Caco-2 (cell line): ENCODE measurements around the gene KCNA1. TPM values are rescaled to one million over a fixed set of nuclear protein-coding genes. Genes with fewer than 3 reads are reported as not detected.
"Not testable (repeated sequence)": the region's sequence is repeated elsewhere in the genome, so short reads cannot be mapped to it uniquely, and the experiment has no call there.

Experiments used
- BruUV-seq: library from RNA; stranded (reverse); fragments of 400-500 nt; replicated peaks from 2 replicates; lab custom pipeline; 2021; lab: Mats Ljungman, UMichigan
- CTCF ChIA-PET: fragments of 300-600 bp; sonication (Branson Sonifier 250); formaldehyde crosslinking; loops from one replicate; lab custom pipeline; 2022; ENCODE audit warnings: antibody characterized with exemption; lab: Charles Lee
- POLR2A ChIA-PET: fragments of 300-600 bp; sonication (Branson Sonifier 250); formaldehyde crosslinking; loops from one replicate; lab custom pipeline; 2022; ENCODE audit warnings: antibody characterized with exemption; lab: Charles Lee
- DNase-seq, 2 experiments: peaks; one replicate each; pipeline versions ENCODE4 v3.0.0 to v3.0.0-alpha.2; 2020 to 2022
- H3K27me3 ChIP-seq: replicated peaks from 2 replicates; pipeline ENCODE4 v1.6.0; 2011; ENCODE audit warnings: low read length; ENCODE audit not compliant: control insufficient read depth, insufficient read depth
- H3K36me3 ChIP-seq: 2 replicates; pipeline ENCODE4 v1.5.1; 2011; ENCODE audit warnings: low read length; ENCODE audit not compliant: control insufficient read depth, insufficient read depth
- H3K4me1 ChIP-seq: fragments of 250-450 bp; sonication (Bioruptor Pico); 2 replicates; pipeline ENCODE4 v1.5.1; 2020; ENCODE audit warnings: mild to moderate bottlenecking
- H3K4me3 ChIP-seq: 2 replicates; pipeline ENCODE4 v1.5.1; 2011; ENCODE audit warnings: low read depth, mild to moderate bottlenecking, control low read depth, low read length
- H3K9me3 ChIP-seq: fragments of 250-450 bp; sonication (Bioruptor Pico); 2 replicates; pipeline ENCODE4 v1.5.1; 2020; ENCODE audit warnings: mild to moderate bottlenecking, moderate library complexity
- H3K27ac Mint-ChIP-seq: one replicate; pipeline ENCODE4 v1.8.0; 2022; ENCODE audit warnings: mixed read lengths; ENCODE audit not compliant: unreplicated experiment
- H3K27me3 Mint-ChIP-seq: one replicate; pipeline ENCODE4 v1.8.0; 2022; ENCODE audit warnings: mixed read lengths; ENCODE audit not compliant: insufficient read depth, unreplicated experiment
- H3K36me3 Mint-ChIP-seq: one replicate; pipeline ENCODE4 v1.8.0; 2022; ENCODE audit warnings: mild to moderate bottlenecking, mixed read lengths; ENCODE audit not compliant: insufficient read depth, unreplicated experiment
- H3K4me1 Mint-ChIP-seq: one replicate; pipeline ENCODE4 v1.8.0; 2022; ENCODE audit warnings: low read depth, mixed read lengths; ENCODE audit not compliant: unreplicated experiment
- H3K4me3 Mint-ChIP-seq: one replicate; pipeline ENCODE4 v1.8.0; 2022; ENCODE audit warnings: mild to moderate bottlenecking, moderate library complexity, mixed read lengths; ENCODE audit not compliant: unreplicated experiment
- H3K9me3 Mint-ChIP-seq: one replicate; pipeline ENCODE4 v1.8.0; 2022; ENCODE audit warnings: mixed read lengths; ENCODE audit not compliant: unreplicated experiment
- intact Hi-C: fragments of 100-400 bp; cut with micrococcal nuclease; formaldehyde crosslinking; loops from one replicate; pipeline ENCODE4 v1.10.0; 2022; ENCODE audit not compliant: unreplicated experiment
- total RNA-seq: library from RNA; stranded (reverse); gene quantifications from 2 replicates; pipeline ENCODE4 v1.2.3, GENCODE V29; 2022
- TF ChIP-seq, protein P1 (sequence below), 2 experiments: fragments of 200-600 bp in 1 of 2; IDR thresholded peaks; 1 replicate in 1 of 2; 2 replicates in 1 of 2; pipeline versions ENCODE4 v1.5.1 to v1.8.0; 2011 to 2022; ENCODE audit warnings: antibody characterized with exemption in 1 of 2, control low read depth in 1 of 2, inconsistent platforms in 1 of 2, low read depth in 1 of 2, low read length in 1 of 2, mild to moderate bottlenecking in 1 of 2, moderate library complexity in 1 of 2; ENCODE audit not compliant: insufficient read depth in 1 of 2, severe bottlenecking in 1 of 2, unreplicated experiment in 1 of 2

The KCNA1 gene
- total RNA-seq, 1 experiment from 2014 or later: not detected

DNA sequence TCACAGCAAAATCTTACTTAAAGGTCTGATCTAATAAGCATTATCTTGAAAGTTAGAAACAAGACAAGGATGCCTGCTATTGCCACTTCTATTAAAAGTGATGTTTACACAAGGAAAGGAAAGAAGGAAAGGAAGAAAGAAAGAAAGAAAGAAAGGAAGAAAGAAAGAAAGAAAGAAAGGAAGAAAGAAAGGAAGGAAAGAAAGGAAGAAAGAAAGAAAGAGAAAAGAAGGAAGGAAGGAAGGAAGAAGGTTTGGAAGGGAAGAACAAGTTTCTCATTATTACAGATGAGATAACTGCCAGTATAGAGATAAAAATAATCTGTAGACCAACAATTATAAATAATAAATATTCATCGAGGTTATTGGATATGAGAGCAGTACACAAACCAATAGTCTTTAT, 35.8 kb upstream of the KCNA1 start:
- Mint-ChIP-seq H3K4me3 (no peak overlapping the region), H3K4me1 (no peaks in the 10 kb centered on the region), H3K27ac (no peak overlapping the region), H3K9me3 (peaks cover 18% of the 10 kb centered on the region), H3K27me3 (peaks cover 28% of the 10 kb centered on the region), H3K36me3 (no peaks in the 10 kb centered on the region)
- BruUV-seq: no TSS peak
- POLR2A ChIA-PET: no interaction called here
- Histone ChIP-seq H3K36me3 (no peaks in the 10 kb centered on the region), H3K4me1 (no peaks in the 10 kb centered on the region), H3K4me3 (no peak overlapping the region), H3K9me3 (peaks cover 8% of the 10 kb centered on the region), H3K27me3 (no peaks in the 10 kb centered on the region; the same call in 1 of the 2 replicates)
- CTCF ChIA-PET: interaction anchor here (1.1 kb wide), 1 partner anchor 19 kb away, joined by 3 read pairs; no protein-coding TSS in a partner anchor
- TF ChIP-seq, protein P1, sequence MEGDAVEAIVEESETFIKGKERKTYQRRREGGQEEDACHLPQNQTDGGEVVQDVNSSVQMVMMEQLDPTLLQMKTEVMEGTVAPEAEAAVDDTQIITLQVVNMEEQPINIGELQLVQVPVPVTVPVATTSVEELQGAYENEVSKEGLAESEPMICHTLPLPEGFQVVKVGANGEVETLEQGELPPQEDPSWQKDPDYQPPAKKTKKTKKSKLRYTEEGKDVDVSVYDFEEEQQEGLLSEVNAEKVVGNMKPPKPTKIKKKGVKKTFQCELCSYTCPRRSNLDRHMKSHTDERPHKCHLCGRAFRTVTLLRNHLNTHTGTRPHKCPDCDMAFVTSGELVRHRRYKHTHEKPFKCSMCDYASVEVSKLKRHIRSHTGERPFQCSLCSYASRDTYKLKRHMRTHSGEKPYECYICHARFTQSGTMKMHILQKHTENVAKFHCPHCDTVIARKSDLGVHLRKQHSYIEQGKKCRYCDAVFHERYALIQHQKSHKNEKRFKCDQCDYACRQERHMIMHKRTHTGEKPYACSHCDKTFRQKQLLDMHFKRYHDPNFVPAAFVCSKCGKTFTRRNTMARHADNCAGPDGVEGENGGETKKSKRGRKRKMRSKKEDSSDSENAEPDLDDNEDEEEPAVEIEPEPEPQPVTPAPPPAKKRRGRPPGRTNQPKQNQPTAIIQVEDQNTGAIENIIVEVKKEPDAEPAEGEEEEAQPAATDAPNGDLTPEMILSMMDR (IDR thresholded peaks at IDR 0.05; ENCODE audit: insufficient read depth in 1 of 2, low read depth in 1 of 2, low read length in 1 of 2, severe bottlenecking in 1 of 2, unreplicated experiment in 1 of 2): no peak
- no peak for DNase-seq
- intact Hi-C loops: no loop called here

DNA sequence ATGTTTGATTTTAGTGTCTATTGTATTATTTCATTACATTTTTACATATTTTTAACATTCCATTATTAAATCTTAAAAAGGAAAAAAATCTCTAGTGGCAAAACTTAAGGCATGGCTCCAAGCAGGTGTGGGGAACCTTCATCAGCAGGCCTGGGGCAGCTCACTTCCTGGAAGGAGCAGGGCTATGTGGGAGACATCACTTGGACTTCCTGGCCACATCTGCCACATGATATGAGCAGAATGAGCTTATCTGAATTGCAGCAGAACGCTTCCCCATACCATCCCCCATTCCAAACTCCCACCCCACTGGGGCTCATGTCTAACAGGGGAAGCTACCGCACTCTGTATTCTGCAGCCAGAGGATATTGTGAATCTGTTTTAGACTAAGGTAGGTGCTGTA, 35.0 kb upstream of the KCNA1 start:
- no TSS peak for BruUV-seq
- intact Hi-C loops: no loop called here
- H3K9me3 ChIP-seq: peaks cover 16% of the 10 kb centered on the region
- no peak for DNase-seq
- no peaks in the 10 kb centered on the region for H3K36me3 Mint-ChIP-seq
- TF ChIP-seq, protein P1 (IDR thresholded peaks at IDR 0.05; ENCODE audit: insufficient read depth in 1 of 2, low read depth in 1 of 2, low read length in 1 of 2, severe bottlenecking in 1 of 2, unreplicated experiment in 1 of 2): no peak
- no peak overlapping the region for H3K4me3 Mint-ChIP-seq
- H3K36me3 ChIP-seq: no peaks in the 10 kb centered on the region
- H3K27me3 Mint-ChIP-seq: peaks cover 28% of the 10 kb centered on the region
- no peak overlapping the region for H3K4me3 ChIP-seq
- H3K27ac Mint-ChIP-seq: no peak overlapping the region
- no peaks in the 10 kb centered on the region; the same call in 1 of the 2 replicates for H3K27me3 ChIP-seq
- H3K4me1 ChIP-seq: no peaks in the 10 kb centered on the region
- H3K4me1 Mint-ChIP-seq: no peaks in the 10 kb centered on the region
- CTCF ChIA-PET: interaction anchor here (1.1 kb wide), 1 partner anchor 20 kb away, joined by 3 read pairs; no protein-coding TSS in a partner anchor
- POLR2A ChIA-PET: interaction anchor here (0.6 kb wide), 1 partner anchor 843 kb away, joined by 4 read pairs; no protein-coding TSS in a partner anchor
- peaks cover 20% of the 10 kb centered on the region for H3K9me3 Mint-ChIP-seq

DNA sequence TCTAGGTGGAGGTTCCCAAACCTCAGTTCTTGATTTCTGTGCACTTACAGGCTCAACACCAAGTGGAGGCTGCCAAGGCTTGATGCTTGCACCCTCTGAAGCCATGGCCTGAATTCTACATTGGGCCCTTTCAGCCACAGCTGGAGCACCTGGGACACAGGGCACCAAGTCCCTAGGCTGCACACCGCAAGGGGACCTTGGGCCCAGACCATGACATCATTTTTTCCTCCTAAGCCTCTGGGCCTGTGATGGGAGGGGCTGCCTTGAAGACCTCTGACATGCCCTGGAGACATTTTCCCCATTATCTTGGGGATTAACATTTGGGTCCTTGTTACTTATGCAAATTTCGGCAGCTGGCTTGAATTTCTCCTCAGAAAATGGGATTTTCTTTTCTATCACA, 30.2 kb upstream of the KCNA1 start:
- POLR2A ChIA-PET, H3K27me3 ChIP-seq, H3K27ac Mint-ChIP-seq, DNase-seq, H3K36me3 Mint-ChIP-seq, H3K36me3 ChIP-seq, intact Hi-C loops, H3K4me3 ChIP-seq, H3K4me1 ChIP-seq, H3K4me3 Mint-ChIP-seq, H3K4me1 Mint-ChIP-seq, BruUV-seq, CTCF ChIA-PET: not testable (repeated sequence)
- H3K9me3 ChIP-seq: peaks cover 23% of the 10 kb centered on the region
- peaks cover 40% of the 10 kb centered on the region for H3K9me3 Mint-ChIP-seq
- H3K27me3 Mint-ChIP-seq: peaks cover 13% of the 10 kb centered on the region
